Hepatic stellate cell (primary cell): ENCODE measurements around the gene GRIK3.
"Not testable (repeated sequence)": the region's sequence is repeated elsewhere in the genome, so short reads cannot be mapped to it uniquely, and the experiment has no call there.

Experiments used
- DNase-seq: peaks from one replicate; pipeline ENCODE4 v3.0.0; 2011; ENCODE audit warnings: low spot score

The GRIK3 gene

GRCh38 chr1:36909946-36910725, 124.2 kb downstream of the GRIK3 start:
- DNase-seq, result no peak

- not testable (repeated sequence) for DNase-seq
Measured at GRCh38 chr1:36909359-36909758, 125.0 kb downstream of the GRIK3 start.

GRCh38 chr1:36908096-36908495, 126.2 kb downstream of the GRIK3 start:
- DNase-seq, result no peak

- no peak for DNase-seq
Measured at GRCh38 chr1:36906555-36906954, 127.8 kb downstream of the GRIK3 start.

GRCh38 chr1:36905941-36906340, 128.4 kb downstream of the GRIK3 start:
- no peak for DNase-seq

GRCh38 chr1:36900128-36900527, 134.2 kb downstream of the GRIK3 start:
- DNase-seq, result no peak

- not testable (repeated sequence) for DNase-seq
Measured at GRCh38 chr1:36897813-36898212, 136.5 kb downstream of the GRIK3 start.

GRCh38 chr1:36894824-36895223, 139.5 kb downstream of the GRIK3 start:
- DNase-seq, result no peak

GRCh38 chr1:36890776-36891175, 143.5 kb downstream of the GRIK3 start:
- DNase-seq, result no peak

- no peak for DNase-seq
Measured at GRCh38 chr1:36889478-36890226, 144.7 kb downstream of the GRIK3 start.

- DNase-seq, result no peak
Measured at GRCh38 chr1:36888811-36889477, 145.4 kb downstream of the GRIK3 start.

- DNase-seq, result peak; percentile 1
Measured at GRCh38 chr1:36885540-36886357, 148.6 kb downstream of the GRIK3 start.

GRCh38 chr1:36884801-36885200, 149.5 kb downstream of the GRIK3 start:
- DNase-seq, result no peak

GRCh38 chr1:36884029-36884701, 150.2 kb downstream of the GRIK3 start:
- DNase-seq, result no peak

- no peak for DNase-seq
Measured at GRCh38 chr1:36883315-36883949, 150.9 kb downstream of the GRIK3 start.

- no peak for DNase-seq
Measured at GRCh38 chr1:36882536-36883285, 151.6 kb downstream of the GRIK3 start.

- DNase-seq, result peak; percentile 0
Measured at GRCh38 chr1:36881541-36881940, 152.8 kb downstream of the GRIK3 start.

GRCh38 chr1:36881068-36881405, 153.3 kb downstream of the GRIK3 start:
- peak; percentile 0 for DNase-seq

- DNase-seq, result peak; percentile 1
Measured at GRCh38 chr1:36880155-36881067, 153.9 kb downstream of the GRIK3 start.
